Cardiac muscle cell (in vitro differentiated cells and primary cell): ENCODE data around the gene PHF10. TPM values are rescaled to one million over a fixed set of nuclear protein-coding genes. Genes with fewer than 3 reads are reported as not detected.

Experiments used
- DNase-seq, 2 donors: peaks; one replicate each; pipeline versions ENCODE4 v3.0.0 to v3.0.0-alpha.2; 2010 to 2017; ENCODE audit warnings: low read depth in 1 of 2, low spot score in 1 of 2
- H3K27ac ChIP-seq: fragments of 200-600 bp; sonication (generic); 2 replicates; pipeline ENCODE4 v1.5.1; 2016
- H3K27me3 ChIP-seq: fragments of 200-600 bp; sonication (generic); 2 replicates; pipeline ENCODE4 v1.6.0; 2016; ENCODE audit warnings: control low read depth
- H3K36me3 ChIP-seq: fragments of 200-600 bp; sonication (generic); 2 replicates; pipeline ENCODE4 v1.5.1; 2016; ENCODE audit warnings: control low read depth
- H3K4me1 ChIP-seq: fragments of 200-600 bp; sonication (generic); 2 replicates; pipeline ENCODE4 v1.8.1; 2017; ENCODE audit warnings: low read depth, mild to moderate bottlenecking, mixed run types
- H3K4me3 ChIP-seq: fragments of 200-600 bp; sonication (generic); 2 replicates; pipeline ENCODE4 v1.5.1; 2016; ENCODE audit warnings: mild to moderate bottlenecking
- H3K9me3 ChIP-seq: fragments of 200-600 bp; sonication (generic); 2 replicates; pipeline ENCODE4 v1.5.1; 2017; ENCODE audit warnings: low read depth, mild to moderate bottlenecking, control low read depth
- polyA plus RNA-seq: library from polyadenylated mRNA; unstranded; fragments of >200 nt; fragmentation: Nextera tagmentation; extraction: Ambion mirVana; gene quantifications from 2 replicates; pipeline ENCODE4 v1.2.1, GENCODE V29; 2016
- total RNA-seq: library from RNA; depleted of rRNA; stranded (reverse); fragments of >200 nt; gene quantifications from 2 replicates; pipeline ENCODE4 v1.2.3, GENCODE V29; 2016
- TF ChIP-seq, protein P1 (sequence below): IDR thresholded peaks from 2 replicates; pipeline ENCODE4 v1.5.1; 2012; ENCODE audit warnings: low read depth, mild to moderate bottlenecking, low read length

The PHF10 gene
- total and polyA plus RNA-seq, 2 experiments from 2014 or later: 31.5 to 32.0 TPM

DNA sequence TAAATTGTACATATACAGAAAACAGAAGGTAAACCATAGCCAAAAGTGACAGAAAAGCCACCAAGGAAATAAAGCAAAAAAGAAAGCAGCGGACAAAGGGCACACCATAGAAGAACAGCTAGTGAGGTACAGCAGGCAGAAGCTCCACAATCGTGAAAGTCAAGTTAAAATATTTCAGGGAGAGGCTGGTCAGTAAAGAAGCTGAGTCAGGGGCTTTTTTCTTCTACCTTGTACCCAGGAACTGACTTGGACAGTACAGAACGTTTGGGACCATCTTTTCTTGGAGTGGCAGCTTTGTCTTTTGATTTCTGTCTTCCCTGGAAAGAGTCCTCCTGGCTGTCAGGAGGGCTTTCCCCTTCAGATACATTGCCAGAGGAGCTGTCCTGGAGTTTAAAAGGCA is 14.3 kb downstream of the PHF10 start:
- H3K4me3 ChIP-seq: no peak overlapping the region
- no peaks in the 10 kb centered on the region for H3K9me3 ChIP-seq
- H3K27me3 ChIP-seq: no peaks in the 10 kb centered on the region
- H3K27ac ChIP-seq: no peak overlapping the region
- TF ChIP-seq, protein P1, sequence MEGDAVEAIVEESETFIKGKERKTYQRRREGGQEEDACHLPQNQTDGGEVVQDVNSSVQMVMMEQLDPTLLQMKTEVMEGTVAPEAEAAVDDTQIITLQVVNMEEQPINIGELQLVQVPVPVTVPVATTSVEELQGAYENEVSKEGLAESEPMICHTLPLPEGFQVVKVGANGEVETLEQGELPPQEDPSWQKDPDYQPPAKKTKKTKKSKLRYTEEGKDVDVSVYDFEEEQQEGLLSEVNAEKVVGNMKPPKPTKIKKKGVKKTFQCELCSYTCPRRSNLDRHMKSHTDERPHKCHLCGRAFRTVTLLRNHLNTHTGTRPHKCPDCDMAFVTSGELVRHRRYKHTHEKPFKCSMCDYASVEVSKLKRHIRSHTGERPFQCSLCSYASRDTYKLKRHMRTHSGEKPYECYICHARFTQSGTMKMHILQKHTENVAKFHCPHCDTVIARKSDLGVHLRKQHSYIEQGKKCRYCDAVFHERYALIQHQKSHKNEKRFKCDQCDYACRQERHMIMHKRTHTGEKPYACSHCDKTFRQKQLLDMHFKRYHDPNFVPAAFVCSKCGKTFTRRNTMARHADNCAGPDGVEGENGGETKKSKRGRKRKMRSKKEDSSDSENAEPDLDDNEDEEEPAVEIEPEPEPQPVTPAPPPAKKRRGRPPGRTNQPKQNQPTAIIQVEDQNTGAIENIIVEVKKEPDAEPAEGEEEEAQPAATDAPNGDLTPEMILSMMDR: no peak
- H3K4me1 ChIP-seq: peaks cover 7% of the 10 kb centered on the region
- DNase-seq: no peak
- H3K36me3 ChIP-seq: peaks cover 61% of the 10 kb centered on the region

DNA sequence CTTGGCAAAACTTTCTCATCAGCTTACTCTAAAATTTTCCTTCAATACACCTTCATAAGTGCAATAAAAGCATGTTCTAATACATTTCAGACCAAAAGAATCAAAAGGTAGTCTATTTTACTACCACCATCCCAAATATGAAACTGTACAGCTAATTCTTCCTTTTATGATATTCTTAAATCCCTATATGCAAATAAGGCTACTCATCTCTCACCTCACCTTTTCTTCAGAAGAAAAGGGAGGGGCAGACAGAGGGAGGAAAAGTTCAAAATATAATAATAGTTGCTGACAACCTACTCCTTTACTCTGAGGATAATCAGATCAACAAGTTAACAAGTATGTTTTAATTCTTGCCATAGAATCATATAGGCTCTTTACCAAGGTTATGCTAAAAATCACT is 15.0 kb downstream of the PHF10 start:
- Histone ChIP-seq H3K4me1 (peaks cover 7% of the 10 kb centered on the region), H3K9me3 (no peaks in the 10 kb centered on the region), H3K27me3 (no peaks in the 10 kb centered on the region), H3K4me3 (no peak overlapping the region), H3K36me3 (peaks cover 60% of the 10 kb centered on the region), H3K27ac (no peak overlapping the region)
- DNase-seq: no peak
- TF ChIP-seq, protein P1: no peak

DNA sequence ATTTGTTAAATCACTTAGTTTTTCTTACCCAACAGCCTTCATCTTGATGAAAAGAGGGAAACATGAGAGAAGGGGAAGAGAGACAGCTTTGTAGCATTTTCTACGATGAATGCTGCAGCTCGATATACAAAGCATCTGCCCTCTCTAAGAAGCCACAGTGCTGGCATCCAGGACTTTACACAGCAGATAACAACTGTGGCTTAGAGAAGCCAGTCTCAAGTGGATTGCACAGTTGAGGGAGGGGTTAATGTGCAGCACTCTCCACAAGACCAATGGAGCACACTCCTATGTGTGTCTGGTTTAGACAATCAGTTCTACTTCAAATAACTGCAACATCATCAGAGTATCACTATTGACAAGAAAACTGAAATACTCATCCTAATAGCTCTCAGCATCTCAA is 16.5 kb downstream of the PHF10 start:
- no peak overlapping the region for H3K4me3 ChIP-seq
- H3K27me3 ChIP-seq: no peaks in the 10 kb centered on the region
- TF ChIP-seq, protein P1: no peak
- peak in 1 of 2 donors; percentile 67 for DNase-seq
- H3K4me1 ChIP-seq: peaks cover 18% of the 10 kb centered on the region
- H3K36me3 ChIP-seq: peaks cover 48% of the 10 kb centered on the region
- peak overlapping the region; percentile 10 for H3K27ac ChIP-seq
- no peaks in the 10 kb centered on the region for H3K9me3 ChIP-seq

DNA sequence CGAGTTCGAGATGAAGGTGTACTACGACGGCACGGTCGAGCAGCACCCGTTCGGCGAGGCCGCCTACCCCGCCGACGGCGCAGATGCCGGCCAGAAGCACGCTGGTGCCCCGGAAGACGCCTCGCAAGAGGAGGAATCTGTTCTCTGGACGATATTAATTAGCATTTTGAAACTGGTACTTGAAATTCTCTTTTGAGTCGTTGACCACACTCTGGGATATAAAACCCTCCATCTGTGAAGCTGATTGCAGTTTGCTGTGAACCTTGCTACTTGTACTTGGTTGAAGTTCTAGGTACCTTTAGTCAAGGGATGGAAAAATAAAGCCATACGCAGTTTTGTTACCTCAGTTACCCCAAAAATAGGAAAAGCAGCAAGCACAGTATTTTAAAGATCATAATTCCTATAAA is 21.5 kb downstream of the PHF10 start:
- H3K27me3 ChIP-seq: no peaks in the 10 kb centered on the region
- H3K36me3 ChIP-seq: peaks cover 14% of the 10 kb centered on the region

DNA sequence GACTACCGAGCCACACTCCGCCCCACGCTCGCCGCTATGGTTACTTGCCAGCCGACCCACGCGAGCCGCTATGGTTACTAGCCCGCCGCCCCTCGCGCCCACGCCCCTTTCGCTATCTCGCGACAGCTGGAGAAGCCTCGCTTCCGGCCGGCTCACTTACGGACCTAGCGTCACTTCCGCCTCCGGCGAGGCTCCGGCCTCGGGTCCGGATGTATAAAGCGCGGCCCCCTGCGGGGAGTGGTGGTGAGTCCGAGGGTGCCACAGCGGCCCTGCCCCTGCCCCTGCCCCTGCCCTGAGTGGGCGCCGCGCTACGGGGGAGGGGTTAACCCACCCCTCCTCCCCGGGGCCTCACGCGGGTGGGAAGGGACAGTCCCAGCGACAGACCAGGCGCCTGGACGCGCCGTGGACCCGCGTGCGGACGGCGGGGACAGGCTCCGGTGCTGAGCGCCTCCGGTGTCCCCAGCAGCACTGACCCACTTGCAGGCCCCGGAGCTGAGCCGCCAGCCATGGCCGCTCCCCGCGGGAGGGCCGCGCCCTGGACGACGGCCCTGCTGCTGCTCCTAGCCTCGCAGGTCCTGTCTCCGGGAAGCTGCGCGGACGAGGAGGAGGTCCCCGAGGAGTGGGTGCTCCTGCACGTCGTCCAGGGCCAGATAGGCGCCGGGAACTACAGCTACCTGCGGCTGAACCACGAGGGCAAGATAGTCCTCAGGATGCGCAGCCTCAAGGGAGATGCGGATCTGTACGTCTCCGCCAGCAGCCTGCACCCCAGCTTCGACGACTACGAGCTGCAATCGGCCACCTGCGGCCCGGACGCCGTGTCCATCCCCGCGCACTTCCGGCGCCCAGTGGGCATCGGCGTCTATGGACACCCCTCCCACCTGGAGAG is 22.1 kb downstream of the PHF10 start, which contains the start of the genes C6orf120 and WDR27:
TSS of gene C6orf120 (plus strand) at position 173 of the 886 bp plus-strand sequence. CDS start at position 507, 334 bp downstream.
TSS of gene WDR27 (minus strand) at position 76 of the 886 bp plus-strand sequence. CDS start 13,024 bp downstream, outside the sequence.
- no peaks in the 10 kb centered on the region for H3K9me3 ChIP-seq
- peak; percentile 97 to 98 for DNase-seq
- peaks cover 14% of the 10 kb centered on the region for H3K36me3 ChIP-seq
- H3K27me3 ChIP-seq: no peaks in the 10 kb centered on the region
- peak within 1 kb of the TSS; percentile 66 for H3K4me3 ChIP-seq
- H3K4me1 ChIP-seq: peaks cover 17% of the 10 kb centered on the region
- TF ChIP-seq, protein P1: no peak
- H3K27ac ChIP-seq: peak within 1 kb of the TSS; percentile 89

More for the DNA sequence above, 21.5 kb downstream of the PHF10 start:
- H3K4me1 ChIP-seq: peaks cover 20% of the 10 kb centered on the region
- H3K4me3 ChIP-seq: peak overlapping the region; percentile 66
- peak overlapping the region; percentile 89 for H3K27ac ChIP-seq
- TF ChIP-seq, protein P1: no peak
- DNase-seq: peak in 1 of 2 donors; percentile 19
- H3K9me3 ChIP-seq: no peaks in the 10 kb centered on the region
